GM19240 (cell line): ENCODE data around the gene FREM1.
"Not testable (repeated sequence)": the region's sequence is repeated elsewhere in the genome, so short reads cannot be mapped to it uniquely, and the experiment has no call there.

Source experiments
- DNase-seq: peaks from one replicate; pipeline ENCODE4 v3.0.0; 2011; ENCODE audit warnings: low spot score; ENCODE audit not compliant: insufficient read length

The FREM1 gene

GRCh38 chr9:14909961-14910805, at the start of gene FREM1:
Gene FREM1 (minus strand): TSS chr9:14910428. CDS start chr9:14868977, 41,451 bp downstream.
- DNase-seq = no peak

- DNase-seq = no peak
Observed at GRCh38 chr9:14958989-14959388, 48.8 kb upstream of the FREM1 start.

GRCh38 chr9:14957109-14957508, 46.9 kb upstream of the FREM1 start:
- DNase-seq = no peak

GRCh38 chr9:14956208-14956607, 46.0 kb upstream of the FREM1 start:
- DNase-seq = no peak

GRCh38 chr9:14945351-14945750, 35.1 kb upstream of the FREM1 start:
- no peak for DNase-seq

GRCh38 chr9:14941501-14942405, 31.5 kb upstream of the FREM1 start:
- no peak for DNase-seq

- DNase-seq = no peak
Observed at GRCh38 chr9:14939378-14939777, 29.1 kb upstream of the FREM1 start.

- no peak for DNase-seq
Observed at GRCh38 chr9:14937216-14937615, 27.0 kb upstream of the FREM1 start.

- no peak for DNase-seq
Observed at GRCh38 chr9:14936491-14936890, 26.3 kb upstream of the FREM1 start.

- no peak for DNase-seq
Observed at GRCh38 chr9:14935964-14936363, 25.7 kb upstream of the FREM1 start.

GRCh38 chr9:14935106-14935751, 25.0 kb upstream of the FREM1 start:
- DNase-seq = no peak

GRCh38 chr9:14932641-14933040, 22.4 kb upstream of the FREM1 start:
- no peak for DNase-seq

- no peak for DNase-seq
Observed at GRCh38 chr9:14932231-14932630, 22.0 kb upstream of the FREM1 start.

- DNase-seq = no peak
Observed at GRCh38 chr9:14926941-14927624, 16.9 kb upstream of the FREM1 start.

- DNase-seq = no peak
Observed at GRCh38 chr9:14924230-14925219, 14.3 kb upstream of the FREM1 start.

GRCh38 chr9:14923701-14924100, 13.5 kb upstream of the FREM1 start:
- no peak for DNase-seq

- DNase-seq = not testable (repeated sequence)
Observed at GRCh38 chr9:14920805-14921204, 10.6 kb upstream of the FREM1 start.

GRCh38 chr9:14913366-14913765, 3.1 kb upstream of the FREM1 start:
- DNase-seq = no peak

GRCh38 chr9:14912859-14913258, 2.6 kb upstream of the FREM1 start:
- no peak for DNase-seq

- no peak for DNase-seq
Observed at GRCh38 chr9:14911046-14911445, 818 bp upstream of the FREM1 start.
